NCI-H748 (cell line): ENCODE data around the gene EDRF1.
"Not testable (repeated sequence)": the region's sequence is repeated elsewhere in the genome, so short reads cannot be mapped to it uniquely, and the experiment has no call there.

Experiments
- DNase-seq: peaks from one replicate; lab custom pipeline; 2025; ENCODE audit not compliant: unreplicated experiment; lab: John Stamatoyannopoulos, UW

The EDRF1 gene

GRCh38 chr10:125708971-125709503 lies 10.5 kb upstream of the EDRF1 start:
- DNase-seq: no peak

GRCh38 chr10:125709553-125710474 lies 9.7 kb upstream of the EDRF1 start:
- DNase-seq: no peak

GRCh38 chr10:125711110-125711750 lies 8.3 kb upstream of the EDRF1 start:
- no peak for DNase-seq

GRCh38 chr10:125714728-125715127 lies 4.8 kb upstream of the EDRF1 start:
- DNase-seq: not testable (repeated sequence)

GRCh38 chr10:125720002-125720382 lies 483 bp downstream of the EDRF1 start:
- DNase-seq: no peak

- no peak for DNase-seq
Observed at GRCh38 chr10:125721035-125721434, 1.5 kb downstream of the EDRF1 start.

GRCh38 chr10:125722811-125723210 lies 3.3 kb downstream of the EDRF1 start:
- no peak for DNase-seq

GRCh38 chr10:125726914-125727313 lies 7.4 kb downstream of the EDRF1 start:
- DNase-seq: no peak

GRCh38 chr10:125727436-125727835 lies 7.9 kb downstream of the EDRF1 start:
- DNase-seq: no peak

GRCh38 chr10:125734148-125734547 lies 14.6 kb downstream of the EDRF1 start:
- DNase-seq: no peak

- no peak for DNase-seq
Observed at GRCh38 chr10:125734823-125735222, 15.3 kb downstream of the EDRF1 start.

- no peak for DNase-seq
Observed at GRCh38 chr10:125738206-125738605, 18.7 kb downstream of the EDRF1 start.

- no peak for DNase-seq
Observed at GRCh38 chr10:125739994-125740679, 20.6 kb downstream of the EDRF1 start.

GRCh38 chr10:125742465-125742864 lies 23.0 kb downstream of the EDRF1 start:
- DNase-seq: no peak

GRCh38 chr10:125744909-125745308 lies 25.4 kb downstream of the EDRF1 start:
- DNase-seq: no peak

- no peak for DNase-seq
Observed at GRCh38 chr10:125747417-125747816, 27.9 kb downstream of the EDRF1 start.

GRCh38 chr10:125756196-125756595 lies 36.7 kb downstream of the EDRF1 start:
- DNase-seq: peak; percentile 61

GRCh38 chr10:125756853-125757487 lies 37.5 kb downstream of the EDRF1 start:
- DNase-seq: no peak

GRCh38 chr10:125757742-125758141 lies 38.2 kb downstream of the EDRF1 start:
- no peak for DNase-seq

GRCh38 chr10:125761961-125762360 lies 42.5 kb downstream of the EDRF1 start:
- no peak for DNase-seq
